Measurements from ENCODE around the gene PRPF19.

DNA sequence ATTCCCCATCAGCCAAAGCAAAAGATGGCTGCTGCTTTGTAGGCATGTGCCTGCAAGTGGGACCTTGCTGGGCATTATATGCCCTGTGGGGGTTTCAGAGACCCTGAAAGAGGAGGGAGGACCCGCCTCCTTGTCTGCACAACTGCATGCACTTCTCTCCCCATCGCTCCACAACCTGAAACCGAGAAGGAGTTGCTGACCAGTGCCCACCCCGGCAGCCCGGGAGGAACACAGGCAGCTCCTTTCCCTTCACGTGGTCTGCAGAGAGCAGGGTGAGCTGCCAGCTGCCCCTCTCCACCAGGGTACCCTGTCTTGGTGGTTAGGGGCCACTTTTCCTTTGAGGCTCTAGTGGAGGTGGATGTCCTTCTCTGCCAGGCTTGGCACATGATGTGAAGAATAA is 16.5 kb upstream of the PRPF19 start:
- TF ChIP-seq, protein P1, sequence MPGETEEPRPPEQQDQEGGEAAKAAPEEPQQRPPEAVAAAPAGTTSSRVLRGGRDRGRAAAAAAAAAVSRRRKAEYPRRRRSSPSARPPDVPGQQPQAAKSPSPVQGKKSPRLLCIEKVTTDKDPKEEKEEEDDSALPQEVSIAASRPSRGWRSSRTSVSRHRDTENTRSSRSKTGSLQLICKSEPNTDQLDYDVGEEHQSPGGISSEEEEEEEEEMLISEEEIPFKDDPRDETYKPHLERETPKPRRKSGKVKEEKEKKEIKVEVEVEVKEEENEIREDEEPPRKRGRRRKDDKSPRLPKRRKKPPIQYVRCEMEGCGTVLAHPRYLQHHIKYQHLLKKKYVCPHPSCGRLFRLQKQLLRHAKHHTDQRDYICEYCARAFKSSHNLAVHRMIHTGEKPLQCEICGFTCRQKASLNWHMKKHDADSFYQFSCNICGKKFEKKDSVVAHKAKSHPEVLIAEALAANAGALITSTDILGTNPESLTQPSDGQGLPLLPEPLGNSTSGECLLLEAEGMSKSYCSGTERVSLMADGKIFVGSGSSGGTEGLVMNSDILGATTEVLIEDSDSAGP (CRISPR knock-in tag; IDR thresholded peaks at IDR 0.05) = no peak
- no peak for TF ChIP-seq POLR2A (conservative IDR thresholded peaks at IDR 0.05)
- TF ChIP-seq XRCC3 (IDR thresholded peaks at IDR 0.05) = no peak
- TF ChIP-seq SP2 (IDR thresholded peaks at IDR 0.05; ENCODE audit: extremely low read depth, low read depth, low read length, poor library complexity, severe bottlenecking) = no peak
- no peak for TF ChIP-seq AFF1 (IDR thresholded peaks at IDR 0.05; ENCODE audit: low read depth in 1 of 2, partially characterized antibody in 2 of 2)
- no peak for TF ChIP-seq CEBPB (tag; IDR thresholded peaks at IDR 0.05)
- TF ChIP-seq SMARCC2 (IDR thresholded peaks at IDR 0.05; ENCODE audit: low read depth) = no peak
- TF ChIP-seq RAD51 (IDR thresholded peaks at IDR 0.05; ENCODE audit: borderline replicate concordance, low read depth) = no peak
- TF ChIP-seq ZZZ3 (IDR thresholded peaks at IDR 0.05) = no peak
- TF ChIP-seq ZNF696 (CRISPR knock-in tag; conservative IDR thresholded peaks at IDR 0.05) = no peak
- no peak for TF ChIP-seq ZC3H4 (CRISPR knock-in tag; IDR thresholded peaks at IDR 0.05; ENCODE audit: borderline replicate concordance)
- no peak for TF ChIP-seq CBX1 (IDR thresholded peaks at IDR 0.05; ENCODE audit: low read depth)
- no peak for TF ChIP-seq GATAD2A (IDR thresholded peaks at IDR 0.05)
- TF ChIP-seq FOSL1 (tag; conservative IDR thresholded peaks at IDR 0.05) = no peak
